ENCODE measurements around the gene ZNF93.
A peak's percentile ranks its signal among the peaks of the same experiment; 100 is the strongest.
"Not testable (repeated sequence)": the region's sequence is repeated elsewhere in the genome, so short reads cannot be mapped to it uniquely, and the experiment has no call there.

Gene ZNF93

GRCh38 chr19:19943848-19944582, 43.3 kb downstream of the ZNF93 start:
- no peak for DNase-seq

- DNase-seq, result no peak
Observed at GRCh38 chr19:19944583-19944880, 43.8 kb downstream of the ZNF93 start.

- no peak for DNase-seq
Observed at GRCh38 chr19:19946226-19946625, 45.5 kb downstream of the ZNF93 start.

DNA sequence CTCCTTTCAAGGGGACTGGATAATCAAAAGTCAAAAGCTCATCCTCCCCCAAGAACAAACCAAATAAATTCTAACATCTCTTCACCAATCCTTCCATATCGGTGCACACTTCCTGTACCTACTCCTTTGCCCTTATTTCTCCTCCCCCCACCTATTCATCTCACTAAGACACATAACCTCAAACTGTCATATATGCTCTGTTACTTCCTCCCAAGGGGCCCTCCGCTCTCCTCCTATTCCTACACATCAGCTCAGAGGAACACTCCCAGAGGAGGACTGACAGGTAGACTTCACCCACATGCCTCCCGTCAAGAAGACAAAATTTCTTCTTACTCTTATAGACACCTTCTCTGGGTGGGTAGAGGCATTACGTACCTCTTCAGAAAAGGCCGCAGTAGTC, 48.1 kb downstream of the ZNF93 start:
- DNase-seq, result no peak

DNA sequence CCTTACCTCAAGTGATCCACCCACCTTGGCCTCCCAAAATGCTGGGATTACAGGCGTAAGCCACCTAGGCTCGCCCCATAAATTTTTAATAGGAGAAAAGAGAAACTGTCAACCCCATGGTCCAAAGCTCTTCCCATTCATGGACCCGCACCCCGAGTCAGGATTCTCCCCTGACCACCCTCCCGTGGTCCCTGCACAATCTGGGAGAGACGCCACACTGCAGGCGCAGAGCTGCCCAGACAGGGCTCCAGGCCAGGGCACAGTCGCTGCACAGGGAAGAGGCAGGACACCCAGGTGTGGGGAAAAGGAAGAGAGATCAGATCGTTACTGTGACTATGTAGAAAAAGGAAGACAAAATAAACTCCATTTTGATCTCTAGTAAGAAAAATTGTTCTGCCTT, 54.5 kb downstream of the ZNF93 start:
- no peak for DNase-seq

DNA sequence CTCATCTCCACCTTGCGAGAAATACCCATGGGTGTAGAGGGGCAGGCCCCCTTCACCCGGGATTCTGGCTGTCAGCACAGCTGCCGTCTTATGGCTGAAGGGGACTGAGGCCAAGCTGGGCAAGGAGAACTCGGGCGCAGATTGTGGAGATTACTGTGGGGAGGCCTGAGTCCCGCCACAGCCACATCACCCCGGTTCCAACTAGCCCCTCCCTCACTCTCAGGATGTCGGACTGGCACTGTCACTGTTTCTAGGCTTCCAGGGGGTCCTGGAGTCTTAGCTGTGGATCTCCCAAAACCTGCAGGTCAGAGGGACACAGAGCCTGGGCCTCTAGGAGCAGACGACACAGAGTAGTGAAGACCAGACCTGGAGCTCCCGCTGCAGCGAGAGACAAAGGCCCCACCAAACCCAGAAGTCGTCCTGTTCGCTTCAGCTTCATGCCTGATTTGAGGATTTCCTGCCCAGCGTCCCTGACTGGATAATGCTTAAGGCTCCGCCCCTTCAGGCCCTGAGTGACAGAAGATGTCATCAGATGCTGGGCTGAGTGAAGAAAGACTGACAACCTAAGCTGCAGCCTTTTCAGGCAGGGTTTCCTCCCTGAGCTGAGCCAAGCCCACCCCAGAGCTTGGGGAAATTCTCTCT, 55.8 kb downstream of the ZNF93 start:
- no peak for DNase-seq

GRCh38 chr19:19957766-19958165, 57.0 kb downstream of the ZNF93 start:
- not testable (repeated sequence) for DNase-seq

DNA sequence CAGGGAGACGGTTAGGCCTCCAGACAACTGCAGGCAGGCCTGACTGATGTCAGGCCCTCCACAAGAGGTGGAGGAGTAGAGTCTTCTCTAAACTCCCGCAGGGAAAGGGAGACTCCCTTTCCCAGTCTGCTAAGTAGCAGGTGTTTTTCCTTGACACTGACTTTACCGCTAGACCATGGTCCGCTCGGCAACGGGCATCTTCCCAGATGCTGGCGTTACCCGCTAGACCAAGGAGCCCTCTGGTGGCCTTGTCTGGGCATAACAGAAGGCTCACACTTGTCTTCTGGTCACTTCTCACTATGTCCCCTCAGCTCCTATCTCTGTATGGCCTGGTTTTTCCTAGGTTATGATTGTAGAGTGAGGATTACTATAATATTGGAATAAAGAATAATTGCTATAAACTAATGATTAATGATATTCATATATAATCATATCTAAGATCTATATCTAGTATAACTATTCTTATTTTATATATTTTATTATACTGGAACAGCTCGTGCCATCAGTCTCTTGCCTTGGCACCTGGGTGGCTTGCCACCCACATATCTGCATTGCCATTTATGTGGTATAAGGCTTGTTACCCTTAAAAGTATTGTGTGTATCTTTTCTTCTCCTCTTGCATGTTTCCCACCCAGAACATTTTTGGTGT, 58.5 kb downstream of the ZNF93 start:
- peak; percentile 44 for DNase-seq

DNA sequence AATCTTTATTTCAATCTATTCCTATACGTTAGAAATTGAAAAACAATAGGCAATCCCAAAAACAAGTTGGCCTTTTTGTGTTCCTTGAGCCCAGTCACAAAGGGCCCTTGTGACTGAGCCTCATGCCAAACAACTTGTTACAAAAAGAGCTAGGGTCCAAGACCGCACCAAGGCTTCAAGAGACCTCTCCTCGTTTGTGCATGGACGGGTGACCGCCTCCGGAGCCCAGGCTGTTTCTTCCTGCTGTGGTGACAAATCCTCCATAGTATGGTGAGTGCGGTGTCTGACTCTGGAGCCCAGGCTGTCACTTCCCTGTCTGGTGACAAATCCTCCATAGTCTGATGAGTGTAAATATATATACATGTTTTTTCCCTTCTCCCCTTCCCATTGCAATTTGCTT, 63.7 kb downstream of the ZNF93 start:
- no peak for DNase-seq

- not testable (repeated sequence) for DNase-seq
Observed at GRCh38 chr19:19966126-19966525, 65.4 kb downstream of the ZNF93 start.

- no peak for DNase-seq
Observed at GRCh38 chr19:19966862-19967261, 66.1 kb downstream of the ZNF93 start.
